Neural progenitor cell (in vitro differentiated cells): ENCODE measurements around the gene ELANE.

Experiments
- EZH2 ChIP-seq: fragments of 200-600 bp; sonication (generic); IDR thresholded peaks from 2 replicates; pipeline ENCODE4 v1.6.1; 2017; ENCODE audit warnings: antibody characterized with exemption, mild to moderate bottlenecking, moderate library complexity
- EZH2phosphoT487 ChIP-seq: fragments of 200-600 bp; sonication (generic); IDR thresholded peaks from 2 replicates; pipeline ENCODE4 v1.6.1; 2017; ENCODE audit warnings: antibody characterized with exemption
- TF ChIP-seq, protein P1 (sequence below): fragments of 200-600 bp; sonication (generic); IDR thresholded peaks from 2 replicates; pipeline ENCODE4 v1.5.1; 2017; ENCODE audit warnings: antibody characterized with exemption, mild to moderate bottlenecking

DNA sequence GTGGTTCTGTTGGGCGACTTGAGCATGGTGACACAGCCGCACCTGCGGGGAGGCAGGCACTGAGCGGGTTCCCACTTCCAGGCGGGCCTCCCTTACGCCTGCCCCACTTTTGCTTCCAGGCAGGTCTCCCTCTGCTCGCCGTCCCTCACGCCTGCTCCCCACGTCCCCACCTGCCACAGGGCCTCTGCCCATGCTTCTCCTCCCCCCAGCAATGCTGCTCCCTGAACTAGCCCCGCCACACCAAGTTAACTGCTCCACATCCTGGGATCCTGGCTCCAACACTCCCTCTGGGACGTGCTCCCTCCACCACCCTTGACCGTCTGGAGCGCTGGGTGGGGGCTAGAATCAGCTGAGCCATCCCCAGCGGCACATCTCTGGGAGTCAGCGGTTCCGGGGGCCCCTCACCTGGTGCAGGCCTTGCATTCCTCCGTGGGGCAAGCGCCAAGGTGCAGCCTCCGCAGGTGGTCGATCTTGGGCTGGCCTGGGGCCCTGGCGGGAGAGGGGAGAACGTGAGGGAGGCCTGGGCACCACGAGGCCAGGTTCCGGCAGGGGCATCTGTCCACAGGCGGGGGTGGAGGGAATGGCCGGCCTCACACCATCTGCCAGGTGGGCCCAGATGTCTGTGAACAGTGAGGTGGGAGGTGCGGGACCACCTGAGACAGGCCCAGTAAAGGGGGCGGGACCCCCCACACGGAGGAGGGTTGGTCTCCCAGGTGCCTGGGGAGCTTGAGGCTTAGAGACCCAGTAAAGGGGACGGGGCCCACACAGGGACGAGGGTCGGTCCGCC is 16.5 kb downstream of the ELANE start:
- TF ChIP-seq EZH2phosphoT487 (no peak), EZH2 (no peak)
- TF ChIP-seq, protein P1, sequence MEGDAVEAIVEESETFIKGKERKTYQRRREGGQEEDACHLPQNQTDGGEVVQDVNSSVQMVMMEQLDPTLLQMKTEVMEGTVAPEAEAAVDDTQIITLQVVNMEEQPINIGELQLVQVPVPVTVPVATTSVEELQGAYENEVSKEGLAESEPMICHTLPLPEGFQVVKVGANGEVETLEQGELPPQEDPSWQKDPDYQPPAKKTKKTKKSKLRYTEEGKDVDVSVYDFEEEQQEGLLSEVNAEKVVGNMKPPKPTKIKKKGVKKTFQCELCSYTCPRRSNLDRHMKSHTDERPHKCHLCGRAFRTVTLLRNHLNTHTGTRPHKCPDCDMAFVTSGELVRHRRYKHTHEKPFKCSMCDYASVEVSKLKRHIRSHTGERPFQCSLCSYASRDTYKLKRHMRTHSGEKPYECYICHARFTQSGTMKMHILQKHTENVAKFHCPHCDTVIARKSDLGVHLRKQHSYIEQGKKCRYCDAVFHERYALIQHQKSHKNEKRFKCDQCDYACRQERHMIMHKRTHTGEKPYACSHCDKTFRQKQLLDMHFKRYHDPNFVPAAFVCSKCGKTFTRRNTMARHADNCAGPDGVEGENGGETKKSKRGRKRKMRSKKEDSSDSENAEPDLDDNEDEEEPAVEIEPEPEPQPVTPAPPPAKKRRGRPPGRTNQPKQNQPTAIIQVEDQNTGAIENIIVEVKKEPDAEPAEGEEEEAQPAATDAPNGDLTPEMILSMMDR: no peak
